Transverse colon (tissue), 4 donors: ENCODE measurements around the gene KCNQ1OT1. TPM values are rescaled to one million over a fixed set of nuclear protein-coding genes. Genes with fewer than 3 reads are reported as not detected.
A peak's percentile ranks its signal among the peaks of the same experiment; 100 is the strongest.

ENCODE experiments used
- DNase-seq: peaks from one replicate; pipeline ENCODE4 v3.0.0-alpha.2; 2019
- H3K27ac ChIP-seq, 4 donors: fragments of 200-600 bp; sonication (generic); 2 replicates each; pipeline ENCODE4 v1.5.1; 2016 to 2018; ENCODE audit warnings: inconsistent platforms in 4 of 4
- H3K27me3 ChIP-seq: fragments of 200-600 bp; sonication (generic); 2 replicates; pipeline ENCODE4 v1.5.1; 2017; ENCODE audit warnings: inconsistent platforms
- H3K36me3 ChIP-seq, 4 donors: fragments of 200-600 bp; sonication (generic); 2 replicates each; pipeline ENCODE4 v1.5.1; 2017 to 2019; ENCODE audit warnings: inconsistent platforms in 4 of 4
- H3K4me1 ChIP-seq, 4 donors: fragments of 200-600 bp; sonication (generic); 2 replicates each; pipeline ENCODE4 v1.5.1; 2017 to 2020; ENCODE audit warnings: inconsistent platforms in 4 of 4
- H3K4me3 ChIP-seq, 4 donors: fragments of 200-600 bp; sonication (generic); 1 replicate in 1 of 4; 2 replicates in 3 of 4; pipeline versions ENCODE4 v1.5.1 to v1.6.1; 2017 to 2019; ENCODE audit warnings: inconsistent platforms in 4 of 4
- H3K9me3 ChIP-seq, 2 donors: fragments of 200-600 bp; sonication (generic); 2 replicates each; pipeline ENCODE4 v1.5.1; 2017 to 2019; ENCODE audit warnings: inconsistent platforms in 2 of 2
- CTCF ChIP-seq, 5 experiments: fragments of 200-600 bp in 3 of 5; fragments of 450-650 bp in 2 of 5; sonication (generic) in 3 of 5; IDR thresholded peaks; 1 replicate in 2 of 5; 2 replicates in 3 of 5; pipeline ENCODE4 v1.5.1; 2016 to 2017; ENCODE audit warnings: antibody characterized with exemption in 5 of 5, inconsistent platforms in 3 of 5, mild to moderate bottlenecking in 2 of 5, moderate library complexity in 1 of 5
- EP300 ChIP-seq: sonication (generic); formaldehyde crosslinking; IDR thresholded peaks from one replicate; pipeline ENCODE4 v1.6.1; 2017; ENCODE audit warnings: antibody characterized with exemption, low read depth
- POLR2A ChIP-seq: fragments of 450-650 bp; IDR thresholded peaks from one replicate; pipeline ENCODE4 v1.6.1; 2016; ENCODE audit warnings: antibody characterized with exemption, mild to moderate bottlenecking, moderate library complexity
- POLR2AphosphoS5 ChIP-seq, 3 donors: sonication (generic); formaldehyde crosslinking; IDR thresholded peaks; one replicate each; pipeline ENCODE4 v1.6.1; 2016; ENCODE audit warnings: antibody characterized with exemption in 3 of 3
- WGBS, 2 donors: methylation state at CpG; one replicate each; pipeline ENCODE4 v1.1.5; 2018; ENCODE audit warnings: low coverage in 1 of 2; 5-methylcytosine and 5-hydroxymethylcytosine counted together
- in situ Hi-C, 4 donors: fragments of 200-750 bp; cut with MboI; loops; one replicate each; pipeline versions ENCODE4 v1.15.0 to v1.15.1; 2017; ENCODE audit warnings: low sequenced_read_pairs in 3 of 4, low pct_ligation_motif_present in 1 of 4, low pct_unique_long_range_greater_than_20kb in 1 of 4
- intact Hi-C: fragments of 100-400 bp; cut with DNase I; formaldehyde crosslinking; loops from one replicate; pipeline ENCODE4 v1.15.1; 2023; ENCODE audit warnings: low total_unique reads
- total RNA-seq, 4 donors: library from RNA; depleted of rRNA; stranded (reverse); fragments of >200 nt; gene quantifications; one replicate each; pipeline ENCODE4 v1.1.0, GENCODE V29; 2016

Gene KCNQ1OT1
- total RNA-seq = 1 to 10 TPM; 1.5 to 5.0 (median 1.9) TPM

- Histone ChIP-seq H3K4me3 (peak within 1 kb of the TSS; percentile 41 to 72 (median 68)), H3K27me3 (no peaks in the 10 kb centered on the region), H3K27ac (peak within 1 kb of the TSS; percentile 93 to 95 (median 94)), H3K36me3 (no peaks in the 10 kb centered on the region), H3K9me3 (no peaks in the 10 kb centered on the region), H3K4me1 (peaks cover 0 to 13% (median 10%) of the 10 kb centered on the region in 4 donors)
- intact Hi-C loops (no loop called here), in situ Hi-C loops (no loop called here)
- TF ChIP-seq CTCF (IDR thresholded peaks at IDR 0.05) (no peak), POLR2A (peak; percentile 97), POLR2AphosphoS5 (IDR thresholded peaks at IDR 0.05) (peak; percentile 98 to 99 (median 98))
- WGBS, 2 donors = 67 to 77% methylated on average over 6 to 59 of the region's 98 CpGs
- peak; percentile 92 for DNase-seq
These were observed at the start of gene KCNQ1OT1 for GRCh38 chr11:2699531-2700414. TSS of gene KCNQ1OT1 (minus strand) at chr11:2699994.

GRCh38 chr11:2748814-2749554 is 49.2 kb upstream of the KCNQ1OT1 start:
- H3K4me1 ChIP-seq = no peaks in the 10 kb centered on the region
- in situ Hi-C loops = no loop called here
- 93% methylated on average over 17 of the region's 17 CpGs; no CpG with 5 or more reads in 1 of the 2 donors for WGBS, 2 donors
- DNase-seq = no peak
- intact Hi-C loops = no loop called here
- no peak overlapping the region for H3K27ac ChIP-seq
- no peak overlapping the region for H3K4me3 ChIP-seq
- H3K27me3 ChIP-seq = no peaks in the 10 kb centered on the region
- H3K9me3 ChIP-seq = no peaks in the 10 kb centered on the region
- TF ChIP-seq CTCF (IDR thresholded peaks at IDR 0.05) (no peak), POLR2AphosphoS5 (IDR thresholded peaks at IDR 0.05) (no peak), EP300 (no peak), POLR2A (no peak)
- no peaks in the 10 kb centered on the region for H3K36me3 ChIP-seq

- TF ChIP-seq POLR2AphosphoS5 (IDR thresholded peaks at IDR 0.05) = no peak
- TF ChIP-seq POLR2A = no peak
- no peak for TF ChIP-seq CTCF (IDR thresholded peaks at IDR 0.05)
- TF ChIP-seq EP300 = no peak
- Histone ChIP-seq H3K27ac (no peak overlapping the region), H3K9me3 (no peaks in the 10 kb centered on the region), H3K4me3 (no peak overlapping the region), H3K36me3 (no peaks in the 10 kb centered on the region), H3K4me1 (no peaks in the 10 kb centered on the region), H3K27me3 (no peaks in the 10 kb centered on the region)
- DNase-seq = no peak
- intact Hi-C loops (no loop called here), in situ Hi-C loops (no loop called here)
- WGBS, 2 donors = 92% methylated on average over 5 of the region's 11 CpGs; no CpG with 5 or more reads in 1 of the 2 donors
These were observed 48.4 kb upstream of the KCNQ1OT1 start for GRCh38 chr11:2748061-2748813.
